ENCODE results near the gene TMEM87B.
"Not testable (repeated sequence)": the region's sequence is repeated elsewhere in the genome, so short reads cannot be mapped to it uniquely, and the experiment has no call there.

The TMEM87B gene

DNA sequence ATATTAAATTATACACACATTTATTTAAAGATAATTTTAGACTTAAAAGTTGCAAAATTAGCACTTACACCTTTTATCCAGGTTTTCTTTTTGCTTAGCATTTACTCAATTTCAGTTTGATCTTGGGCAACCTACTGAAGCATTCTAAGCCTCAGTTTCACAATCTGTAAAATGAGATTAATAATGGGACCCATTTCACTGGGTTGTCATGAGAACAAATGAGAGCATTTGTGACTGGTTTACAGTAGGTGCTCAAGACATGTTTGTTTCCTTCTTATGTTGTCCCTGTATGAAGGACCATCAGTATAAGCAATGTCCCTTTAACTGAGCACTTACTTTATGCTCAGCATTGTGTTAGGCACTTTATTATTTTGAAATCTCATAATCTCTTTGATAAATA is 78.3 kb downstream of the TMEM87B start:
- no peak for DNase-seq (ENCODE audit: low spot score)

DNA sequence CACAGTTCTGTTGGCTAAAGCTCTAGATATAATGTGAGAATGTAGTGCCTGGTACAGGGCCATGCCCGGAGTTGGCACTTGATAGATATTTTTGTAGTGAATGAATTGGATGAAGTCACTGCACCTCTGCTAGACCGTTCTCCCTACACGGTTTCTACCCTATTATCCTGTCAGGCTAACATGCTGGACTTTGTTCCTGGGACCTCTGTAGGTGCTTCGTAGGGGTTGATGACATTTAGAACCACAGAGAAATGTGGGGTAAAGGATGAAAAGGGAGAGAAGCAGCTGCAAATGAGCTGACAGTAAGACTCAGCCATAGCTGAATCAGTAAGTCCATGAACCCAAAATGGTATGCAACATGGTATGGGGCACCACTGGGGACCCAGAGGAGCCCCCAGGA is 79.1 kb downstream of the TMEM87B start:
- DNase-seq (ENCODE audit: low spot score), result no peak

DNA sequence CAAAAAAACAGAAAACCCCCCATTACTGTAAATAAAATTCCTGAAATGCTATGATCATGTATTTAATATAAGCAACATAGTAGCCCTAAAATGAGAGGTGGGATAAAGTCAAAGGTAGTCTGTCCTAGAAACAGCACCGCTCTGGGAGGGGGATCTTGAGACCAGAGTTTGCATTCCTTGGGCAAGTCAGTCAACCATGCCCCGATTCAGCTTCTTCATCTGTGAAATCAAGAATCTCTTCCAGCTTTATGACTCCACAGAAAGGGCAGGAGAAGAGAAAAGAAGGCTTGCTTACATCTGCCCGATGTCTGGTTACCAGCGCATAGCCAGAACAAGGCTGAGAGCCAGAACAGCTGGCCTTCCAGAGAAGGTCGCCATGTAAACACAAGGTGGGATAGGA is 81.0 kb downstream of the TMEM87B start:
- DNase-seq (ENCODE audit: low spot score), result no peak

DNA sequence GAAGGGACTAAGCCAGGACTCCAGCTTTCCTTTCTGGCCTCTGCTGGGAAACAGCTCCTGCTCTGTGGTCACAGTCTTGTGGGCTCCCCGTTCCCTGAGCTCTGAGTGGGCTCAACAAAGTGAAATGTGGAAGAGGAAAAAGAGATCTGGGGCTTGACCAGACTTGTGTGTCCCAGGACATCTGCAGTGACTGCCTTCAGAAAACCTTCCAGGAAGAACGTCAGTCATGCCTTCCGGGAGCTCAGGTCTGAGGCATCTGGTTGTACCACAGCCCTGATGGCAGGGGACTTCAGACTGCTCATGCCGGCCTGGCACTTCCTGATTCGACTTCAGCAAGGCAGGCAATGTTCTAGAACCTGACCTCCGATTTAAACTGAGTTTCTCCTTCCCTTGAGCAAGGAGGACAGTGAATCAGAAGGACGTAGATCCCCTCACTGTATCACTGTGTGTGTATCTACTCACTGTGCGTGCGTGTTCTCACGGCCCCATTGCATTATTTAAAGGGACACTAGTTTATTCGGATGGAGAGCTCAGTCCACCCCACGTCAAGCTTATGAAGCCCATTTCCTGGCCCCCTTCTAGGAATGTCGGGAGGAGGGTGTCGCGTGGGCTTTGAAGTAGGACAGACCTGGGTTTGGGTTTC is 82.6 kb downstream of the TMEM87B start:
- peak; percentile 10 for DNase-seq (ENCODE audit: low spot score)

DNA sequence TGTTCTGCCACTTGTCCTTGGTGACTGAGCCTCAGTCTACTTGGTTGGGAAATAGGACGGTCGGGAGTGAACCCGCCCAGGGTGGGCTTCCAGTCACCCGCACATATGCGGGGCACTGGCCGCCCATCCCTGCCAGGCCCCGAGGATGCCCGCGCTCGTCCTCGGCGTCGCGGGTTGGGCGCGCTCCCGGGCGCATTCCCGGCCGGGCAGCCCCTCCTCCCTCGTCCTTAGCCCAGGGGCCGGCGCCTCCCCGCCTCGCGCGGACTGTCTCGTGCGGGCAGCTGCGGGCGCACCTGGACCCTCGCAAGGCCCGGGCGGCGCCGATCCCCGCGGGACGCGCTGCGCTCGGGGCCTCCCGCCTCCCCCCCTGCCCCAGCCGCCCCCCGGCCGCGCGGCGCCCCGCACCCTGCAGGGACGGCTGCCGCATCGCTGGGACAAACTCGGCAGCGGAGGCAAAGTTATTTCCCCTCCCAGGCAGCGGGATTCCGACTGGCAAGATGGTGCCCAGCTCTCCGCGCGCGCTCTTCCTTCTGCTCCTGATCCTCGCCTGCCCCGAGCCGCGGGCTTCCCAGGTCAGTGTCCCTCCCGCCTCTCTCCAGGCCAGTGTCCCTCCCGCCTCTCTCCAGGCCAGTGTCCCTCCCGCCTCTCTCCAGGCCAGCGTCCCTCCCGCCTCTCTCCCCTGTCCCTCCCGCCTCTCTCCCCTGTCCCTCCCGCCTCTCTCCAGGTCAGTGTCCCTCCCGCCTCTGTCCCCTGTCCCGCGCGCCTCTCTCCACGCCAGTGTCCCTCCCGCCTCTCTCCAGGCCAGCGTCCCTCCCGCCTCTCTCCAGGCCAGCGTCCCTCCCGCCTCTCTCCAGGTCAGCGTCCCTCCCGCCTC is 83.3 kb downstream of the TMEM87B start, which contains the start of gene FBLN7:
Gene FBLN7 (plus strand): TSS at position 227 of the 874 bp plus-strand sequence. CDS start 271 bp downstream, at position 498.
- peak; percentile 12 for DNase-seq (ENCODE audit: low spot score)

DNA sequence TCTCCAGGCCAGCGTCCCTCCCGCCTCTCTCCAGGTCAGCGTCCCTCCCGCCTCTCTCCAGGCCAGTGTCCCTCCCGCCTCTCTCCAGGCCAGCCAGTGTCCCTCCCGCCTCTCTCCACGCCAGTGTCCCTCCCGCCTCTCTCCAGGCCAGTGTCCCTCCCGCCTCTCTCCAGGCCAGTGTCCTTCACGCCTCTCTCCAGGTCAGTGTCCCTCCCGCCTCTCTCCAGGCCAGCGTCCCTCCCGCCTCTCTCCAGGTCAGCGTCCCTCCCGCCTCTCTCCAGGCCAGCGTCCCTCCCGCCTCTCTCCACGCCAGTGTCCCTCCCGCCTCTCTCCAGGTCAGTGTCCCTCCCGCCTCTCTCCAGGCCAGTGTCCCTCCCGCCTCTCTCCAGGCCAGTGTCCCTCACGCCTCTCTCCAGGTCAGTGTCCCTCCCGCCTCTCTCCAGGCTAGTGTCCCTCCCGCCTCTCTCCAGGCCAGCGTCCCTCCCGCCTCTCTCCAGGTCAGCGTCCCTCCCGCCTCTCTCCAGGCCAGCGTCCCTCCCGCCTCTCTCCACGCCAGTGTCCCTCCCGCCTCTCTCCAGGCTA is 84.1 kb downstream of the TMEM87B start:
- not testable (repeated sequence) for DNase-seq (ENCODE audit: low spot score)

DNA sequence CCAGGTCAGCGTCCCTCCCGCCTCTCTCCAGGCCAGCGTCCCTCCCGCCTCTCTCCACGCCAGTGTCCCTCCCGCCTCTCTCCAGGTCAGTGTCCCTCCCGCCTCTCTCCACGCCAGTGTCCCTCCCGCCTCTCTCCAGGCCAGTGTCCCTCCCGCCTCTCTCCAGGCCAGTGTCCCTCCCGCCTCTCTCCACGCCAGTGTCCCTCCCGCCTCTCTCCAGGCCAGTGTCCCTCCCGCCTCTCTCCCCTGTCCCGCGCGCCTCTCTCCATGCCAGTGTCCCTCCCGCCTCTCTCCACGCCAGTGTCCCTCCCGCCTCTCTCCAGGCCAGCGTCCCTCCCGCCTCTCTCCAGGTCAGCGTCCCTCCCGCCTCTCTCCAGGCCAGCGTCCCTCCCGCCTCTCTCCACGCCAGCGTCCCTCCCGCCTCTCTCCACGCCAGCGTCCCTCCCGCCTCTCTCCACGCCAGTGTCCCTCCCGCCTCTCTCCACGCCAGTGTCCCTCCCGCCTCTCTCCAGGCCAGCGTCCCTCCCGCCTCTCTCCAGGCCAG is 84.7 kb downstream of the TMEM87B start:
- DNase-seq (ENCODE audit: low spot score), result not testable (repeated sequence)

DNA sequence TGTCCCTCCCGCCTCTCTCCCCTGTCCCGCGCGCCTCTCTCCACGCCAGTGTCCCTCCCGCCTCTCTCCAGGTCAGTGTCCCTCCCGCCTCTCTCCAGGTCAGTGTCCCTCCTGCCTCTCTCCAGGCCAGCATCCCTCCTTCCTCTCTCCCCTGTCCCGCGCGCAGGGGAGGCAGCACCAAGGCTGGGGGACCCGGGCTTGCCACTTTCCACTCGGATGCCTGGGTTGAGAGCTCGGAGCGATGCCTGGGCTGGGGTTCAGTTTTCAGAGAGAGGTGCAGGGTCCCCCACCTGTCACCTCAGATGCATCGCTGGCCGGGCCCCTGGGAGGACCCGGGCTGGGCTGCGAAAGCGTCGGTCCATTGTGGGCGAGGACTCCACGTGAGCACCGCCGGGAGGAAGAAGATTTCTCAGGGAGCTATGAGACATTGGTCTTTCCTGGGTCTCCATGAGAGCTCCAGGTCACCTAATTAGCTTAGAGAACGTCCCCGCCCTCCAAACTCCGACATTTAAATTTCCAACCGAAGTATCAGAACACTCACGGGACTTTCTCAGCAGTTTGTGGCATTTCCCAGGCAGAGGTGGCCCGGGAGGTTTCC is 85.2 kb downstream of the TMEM87B start:
- DNase-seq (ENCODE audit: low spot score), result peak; percentile 9

DNA sequence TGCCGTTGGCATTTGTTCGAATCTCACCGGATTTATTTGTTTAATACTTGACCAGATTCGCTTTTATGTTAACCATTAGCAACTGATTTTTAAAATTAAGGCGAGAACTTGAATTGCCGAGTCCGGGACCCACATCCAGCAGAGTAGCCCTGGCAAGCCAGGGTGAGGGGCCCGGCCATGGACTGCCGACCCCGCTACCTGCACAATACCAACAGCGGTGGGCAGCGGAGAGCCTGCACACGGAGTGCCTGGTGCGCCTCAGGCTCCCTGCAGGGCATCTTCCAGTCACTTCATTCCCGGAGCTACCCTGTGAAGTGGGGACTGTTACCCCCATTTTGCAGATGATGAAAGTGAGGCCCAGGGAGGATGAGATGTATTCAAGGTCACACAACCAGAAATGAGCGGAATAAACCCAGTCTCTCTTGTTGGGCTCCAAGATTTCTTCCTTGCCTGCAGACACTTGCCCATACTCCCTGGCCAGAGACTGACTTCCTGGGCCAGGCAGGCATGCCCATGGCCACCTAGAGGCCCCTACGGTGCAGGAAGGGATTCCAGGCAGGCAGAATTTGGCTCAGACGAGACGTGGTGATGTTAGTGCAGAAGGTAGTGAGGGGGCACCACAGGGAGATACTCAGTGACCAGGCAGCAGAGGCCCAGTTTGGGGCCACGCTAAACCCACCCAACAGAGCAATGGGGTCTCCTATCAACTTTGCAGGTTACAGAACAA is 86.0 kb downstream of the TMEM87B start:
- DNase-seq (ENCODE audit: low spot score), result no peak

DNA sequence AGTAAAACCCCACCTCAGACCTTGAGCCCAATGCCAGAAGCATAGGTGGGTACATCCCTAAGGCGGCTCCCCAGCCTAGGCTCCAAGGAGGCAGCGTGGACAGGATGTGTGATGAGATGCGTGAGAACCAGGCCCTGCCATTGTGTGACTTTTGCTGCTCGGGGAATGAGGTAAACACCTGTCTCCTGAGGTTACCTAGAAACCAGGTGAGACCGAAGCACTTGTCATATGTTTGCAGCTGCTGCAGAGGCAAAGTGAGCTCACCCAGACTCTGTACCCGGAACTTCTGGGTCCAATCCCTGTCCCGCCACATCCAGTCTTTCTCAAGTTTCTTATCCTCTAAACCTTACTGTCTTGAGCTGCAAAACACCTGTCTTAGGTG is 86.5 kb downstream of the TMEM87B start:
- DNase-seq (ENCODE audit: low spot score), result no peak

DNA sequence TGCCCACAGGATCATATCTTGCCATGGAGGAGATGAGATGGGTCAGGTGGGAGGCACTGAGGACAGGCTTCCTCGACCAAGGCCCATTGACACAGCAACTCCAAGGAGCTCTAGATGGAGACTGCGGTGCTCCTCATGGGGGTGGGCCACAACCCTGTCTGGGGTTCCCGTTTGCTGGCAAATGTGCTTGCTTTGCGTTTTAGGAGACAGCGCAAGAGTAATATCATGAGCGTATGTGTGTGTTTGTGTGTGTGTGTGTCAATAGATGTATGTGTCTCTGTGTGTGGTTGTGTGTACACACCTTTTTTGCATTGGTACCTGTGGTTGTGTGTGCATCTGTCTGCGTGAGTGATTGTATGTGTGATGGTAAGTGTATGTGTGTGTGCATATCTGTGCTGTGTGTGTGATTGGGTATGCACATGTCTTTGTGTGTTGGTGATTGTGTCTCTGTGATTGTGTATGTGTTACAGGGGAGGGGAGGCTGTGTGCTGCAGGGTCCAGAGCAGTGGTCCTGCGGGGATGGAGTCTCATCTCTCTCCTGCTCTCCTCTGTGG is 87.5 kb downstream of the TMEM87B start:
- DNase-seq (ENCODE audit: low spot score), result no peak

DNA sequence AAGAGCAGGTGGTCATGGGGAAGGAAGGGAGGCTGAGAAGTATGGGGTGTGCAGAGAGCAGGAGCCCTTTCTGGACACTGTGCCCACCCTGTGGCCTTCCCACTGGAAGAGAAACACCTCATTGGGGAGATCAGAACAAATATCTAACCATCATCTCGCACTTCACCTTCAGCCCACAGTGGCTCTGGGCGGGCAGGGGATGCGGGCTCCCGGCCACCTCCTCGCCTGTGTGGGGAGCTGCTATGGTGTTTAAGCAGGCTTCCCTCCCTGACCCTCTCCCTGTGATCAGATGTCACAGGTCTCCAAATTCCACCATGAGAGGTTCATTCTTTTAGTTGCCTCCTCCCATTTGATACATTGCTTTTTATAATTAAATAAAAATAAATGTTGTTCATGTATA is 88.1 kb downstream of the TMEM87B start:
- no peak for DNase-seq (ENCODE audit: low spot score)

DNA sequence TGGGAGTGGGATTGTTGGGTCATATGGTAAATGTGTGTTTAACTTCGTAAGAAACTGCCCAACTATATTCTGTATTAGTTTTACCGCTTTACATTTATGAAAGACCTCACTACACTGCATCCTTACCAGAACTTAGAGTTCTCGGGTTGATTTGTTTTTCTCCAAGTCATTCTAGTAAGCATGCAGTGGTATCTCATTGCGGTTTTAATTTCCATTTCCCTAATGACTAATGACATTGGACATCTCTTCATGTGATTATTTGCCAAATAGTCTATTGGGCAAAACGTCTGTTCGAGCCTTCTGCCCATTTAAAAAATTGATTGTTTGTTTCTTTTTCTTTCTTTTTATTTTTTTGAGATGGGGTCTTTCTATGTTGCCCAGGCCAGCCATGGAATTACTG is 89.9 kb downstream of the TMEM87B start:
- no peak for DNase-seq (ENCODE audit: low spot score)

DNA sequence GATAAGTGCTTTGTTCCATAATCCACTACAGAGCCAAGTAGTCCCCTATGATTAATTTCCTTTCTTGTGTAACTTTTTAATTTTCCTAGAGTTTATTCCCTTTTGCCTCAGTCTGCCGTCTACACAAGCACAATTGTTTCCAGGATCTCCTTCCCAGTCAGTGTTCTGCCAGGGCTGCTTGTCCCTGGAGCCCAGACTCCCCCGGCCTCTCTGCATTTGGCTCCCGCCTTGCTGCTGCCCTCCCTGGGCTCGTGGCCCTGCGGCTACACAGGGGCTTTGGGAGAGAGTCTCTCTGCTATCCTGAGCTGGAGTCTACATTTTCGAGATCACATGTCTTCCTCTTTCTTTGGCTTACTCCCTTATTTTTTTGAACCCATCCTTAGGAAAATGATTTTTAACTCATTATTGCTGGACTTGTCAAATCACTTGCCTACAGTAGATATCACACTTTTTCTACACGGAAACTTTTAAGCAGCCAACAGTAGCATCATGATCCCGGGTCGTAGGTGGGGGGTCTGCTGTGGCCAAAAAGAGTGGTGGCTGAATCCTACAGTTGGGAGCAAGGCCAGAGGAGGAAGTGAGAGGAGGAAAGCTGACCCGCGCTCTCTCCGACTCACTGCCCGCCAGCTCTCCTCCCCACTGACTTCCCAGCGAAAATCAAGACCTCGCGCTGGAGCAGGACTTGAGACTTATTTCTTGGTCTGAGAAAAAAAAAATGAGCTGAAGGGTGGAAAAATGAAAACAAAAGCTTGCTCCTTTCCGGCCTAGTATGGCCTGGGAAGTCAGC is 92.5 kb downstream of the TMEM87B start:
- DNase-seq (ENCODE audit: low spot score), result no peak

DNA sequence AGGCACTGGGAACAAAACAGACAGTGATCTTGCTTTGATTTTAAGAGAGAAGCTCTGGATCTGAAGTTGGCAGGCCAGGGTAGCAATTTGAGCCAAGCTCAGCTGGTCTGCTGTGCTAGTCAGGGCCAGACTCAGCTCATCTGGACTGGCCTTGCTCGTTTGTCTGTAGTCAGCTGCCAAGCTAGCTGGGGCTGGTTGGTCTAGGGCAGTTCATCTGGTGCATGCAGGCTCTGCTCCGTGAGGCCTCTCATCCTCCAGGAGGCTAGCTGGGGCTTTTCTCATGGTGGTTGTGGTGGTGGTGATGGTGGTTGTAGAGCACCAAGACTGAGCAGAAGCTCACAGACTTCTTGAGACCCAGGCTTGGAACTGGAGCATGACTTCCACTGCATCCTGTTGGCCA is 93.4 kb downstream of the TMEM87B start:
- no peak for DNase-seq (ENCODE audit: low spot score)

DNA sequence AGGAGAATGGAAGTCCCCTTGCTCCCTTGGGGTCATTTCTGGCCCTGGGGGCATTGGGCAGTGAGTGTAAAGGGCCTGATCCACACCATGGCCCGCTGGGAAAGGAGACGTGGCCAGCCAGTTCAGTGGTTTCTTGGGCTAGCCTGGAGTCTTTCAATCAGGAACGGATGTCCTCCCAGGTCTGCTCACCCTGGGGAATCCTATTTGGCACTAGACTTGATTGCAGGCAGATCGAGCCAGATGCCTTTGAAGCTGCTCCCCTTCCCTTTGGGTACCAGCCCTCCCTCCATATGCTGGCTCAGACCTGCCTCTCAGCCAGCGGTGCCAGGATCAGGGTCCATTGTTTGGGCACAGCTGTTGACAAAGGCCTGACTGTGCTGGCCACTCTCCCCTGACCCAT is 94.1 kb downstream of the TMEM87B start:
- no peak for DNase-seq (ENCODE audit: low spot score)

DNA sequence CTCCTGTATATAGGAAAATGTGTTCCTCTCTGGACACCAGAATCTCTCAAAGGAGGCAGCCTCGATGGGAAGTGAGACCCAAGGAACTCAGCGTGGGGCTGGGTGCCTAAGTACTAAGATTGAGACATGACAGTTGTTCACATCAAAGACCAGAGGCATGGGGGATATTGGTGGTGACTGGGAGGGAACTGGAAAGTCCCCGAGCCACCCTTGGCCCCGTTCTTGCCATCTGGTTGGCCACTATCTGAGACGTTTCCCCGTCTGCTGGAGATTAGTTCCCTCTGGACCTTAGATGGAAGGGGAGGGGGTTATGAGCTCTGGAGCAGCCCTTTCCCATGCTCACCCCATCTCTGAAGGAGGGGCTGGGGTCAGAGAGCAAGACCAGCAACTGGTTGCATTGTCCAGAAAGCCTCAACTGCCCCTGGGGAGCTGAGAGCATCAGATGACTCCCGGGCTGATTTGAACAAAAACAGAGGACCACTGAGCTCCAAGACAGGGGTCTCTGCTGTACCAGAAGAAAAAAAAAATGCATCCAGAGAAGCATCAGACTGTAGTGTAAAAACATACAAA is 94.9 kb downstream of the TMEM87B start:
- no peak for DNase-seq (ENCODE audit: low spot score)

DNA sequence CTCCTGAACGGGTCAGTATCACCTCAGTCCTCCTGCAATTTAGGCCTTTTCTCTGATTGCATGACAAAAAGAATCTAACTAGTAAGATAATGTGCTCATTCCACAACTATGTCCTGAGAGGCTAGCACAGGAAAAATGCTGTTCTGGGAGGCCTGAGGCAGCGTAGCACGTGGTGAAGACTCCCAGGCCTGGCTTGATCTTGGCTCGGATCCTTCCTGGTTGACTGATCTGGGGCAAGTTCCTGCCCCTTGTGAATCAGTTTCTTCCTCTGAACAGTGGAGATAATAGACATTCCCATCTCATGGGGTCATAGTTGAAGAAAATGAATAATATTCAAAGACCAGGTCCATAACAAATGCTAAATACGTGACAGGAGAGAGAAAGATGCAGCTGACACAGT is 95.4 kb downstream of the TMEM87B start:
- no peak for DNase-seq (ENCODE audit: low spot score)

DNA sequence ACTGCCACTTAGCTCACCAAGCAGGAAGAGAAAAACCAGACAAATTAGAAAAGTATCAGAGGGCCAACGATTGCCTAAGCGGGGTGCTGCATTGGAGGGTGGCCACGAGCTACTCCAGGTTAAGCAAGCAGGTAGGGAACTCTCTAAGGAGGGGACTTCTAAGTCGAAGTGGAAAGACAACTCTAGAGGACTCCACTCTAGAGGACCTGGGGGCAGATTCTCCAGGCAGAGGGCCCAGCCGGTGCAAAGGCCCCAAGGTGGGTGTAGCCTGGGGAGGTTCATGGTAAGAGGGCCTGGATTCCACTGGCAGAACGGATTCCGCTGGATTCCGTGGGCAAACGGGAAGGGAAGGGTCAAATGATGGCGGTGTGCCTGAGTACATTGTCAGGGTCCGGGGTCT is 95.8 kb downstream of the TMEM87B start:
- DNase-seq (ENCODE audit: low spot score), result no peak

DNA sequence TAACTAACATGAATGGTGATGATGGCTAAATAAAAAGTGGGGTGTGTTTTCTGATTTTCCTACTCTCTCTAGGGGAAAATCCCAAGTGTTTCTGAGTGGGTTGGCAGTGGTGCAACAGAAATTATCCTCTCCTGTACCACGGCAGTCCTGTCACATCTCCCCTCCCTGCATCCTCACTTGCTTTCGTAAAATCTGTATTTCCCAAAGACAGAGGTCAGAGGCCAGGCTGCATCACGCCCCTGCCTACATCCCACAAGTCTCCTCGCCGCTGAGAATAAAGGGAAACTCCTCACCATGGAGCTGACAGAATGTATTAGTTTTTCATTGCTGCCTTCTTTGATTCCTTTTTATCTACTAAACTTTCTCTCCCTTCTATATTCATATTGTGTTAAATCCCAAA is 96.2 kb downstream of the TMEM87B start:
- no peak for DNase-seq (ENCODE audit: low spot score)

Data from cerebellar cortex (tissue), 1 donor.